Aorta (tissue), 5 donors: ENCODE results near the gene CAB39. TPM values are rescaled to one million over a fixed set of nuclear protein-coding genes. Genes with fewer than 3 reads are reported as not detected.

Experiments
- ATAC-seq: fragments of 200-7000 bp; cut with Tn5 transposase; one replicate; pipeline ENCODE4 v1.9.1; 2022; ENCODE audit warnings: moderate library complexity; ENCODE audit not compliant: low FRiP score
- DNase-seq, 2 donors: peaks; one replicate each; pipeline ENCODE4 v3.0.0-alpha.2; 2020
- H3K27ac ChIP-seq, 2 donors: one replicate each; pipeline ENCODE4 v1.5.1; 2013; ENCODE audit warnings: low read length in 2 of 2, mild to moderate bottlenecking in 2 of 2, moderate library complexity in 2 of 2, control low read depth in 1 of 2, inconsistent platforms in 1 of 2, low read depth in 1 of 2
- H3K27me3 ChIP-seq, 2 donors: one replicate each; pipeline ENCODE4 v1.6.1; 2013; ENCODE audit warnings: control low read depth in 1 of 2, low read length in 1 of 2, mild to moderate bottlenecking in 1 of 2, moderate library complexity in 1 of 2; ENCODE audit not compliant: insufficient read depth in 2 of 2, control insufficient read depth in 1 of 2
- H3K36me3 ChIP-seq, 2 donors: one replicate each; pipeline ENCODE4 v1.6.1; 2013; ENCODE audit warnings: control low read depth in 1 of 2, low read length in 1 of 2, mild to moderate bottlenecking in 1 of 2; ENCODE audit not compliant: insufficient read depth in 2 of 2, control insufficient read depth in 1 of 2
- H3K4me1 ChIP-seq, 2 donors: one replicate each; pipeline ENCODE4 v1.6.1; 2013; ENCODE audit warnings: low read length in 2 of 2, control low read depth in 1 of 2, mild to moderate bottlenecking in 1 of 2, moderate library complexity in 1 of 2; ENCODE audit not compliant: insufficient read depth in 2 of 2, control insufficient read depth in 1 of 2
- H3K4me3 ChIP-seq, 2 donors: one replicate each; pipeline ENCODE4 v1.5.1; 2013; ENCODE audit warnings: low read length in 2 of 2, control low read depth in 1 of 2, mild to moderate bottlenecking in 1 of 2
- H3K9me3 ChIP-seq: one replicate; pipeline ENCODE4 v1.6.1; 2013; ENCODE audit warnings: mild to moderate bottlenecking, low read length; ENCODE audit not compliant: control insufficient read depth
- WGBS, 2 donors: extraction: QIAGEN DNeasy Blood & Tissue Kit; methylation state at CpG; one replicate each; pipeline ENCODE4 v1.1.7; 2013; 5-methylcytosine and 5-hydroxymethylcytosine counted together
- intact Hi-C, 2 donors: fragments of 100-400 bp; cut with DNase I; formaldehyde crosslinking; loops; one replicate each; pipeline versions ENCODE4 v1.14.2 to v1.15.0; 2022
- polyA plus RNA-seq, 2 donors: library from polyadenylated mRNA; stranded (reverse); fragments of 200-250 nt; gene quantifications; one replicate each; pipeline ENCODE4 v1.2.3, GENCODE V29; 2013
- total RNA-seq, 2 donors: library from RNA; stranded (reverse); fragmentation: NEBNext Ultra II Directional; extraction: Animal tissue kit (Norgen Biotek cat#: 25700); gene quantifications; one replicate each; pipeline ENCODE4 v1.2.1, GENCODE V29; 2021
- donor health status: healthy with polysubstance abuse.
- donor health status: Bipolar disorder and iron deficiency.
- donor health status: DM: no; HTN: no; CAD: no.
- donor health status: DM: no; HTN: no; CAD: no.
- donor health status: DM: yes; HTN: yes; CAD: no.

Gene CAB39
- total and polyA plus RNA-seq, 4 donors: 27.3 to 81.1 (median 69.1) TPM

GRCh38 chr2:230746213-230746612 is 33.6 kb downstream of the CAB39 start:
- ATAC-seq (no peak), DNase-seq (no peak)
- H3K27ac ChIP-seq: no peak overlapping the region
- peaks cover 0 to 2% of the 10 kb centered on the region in 2 donors for H3K36me3 ChIP-seq
- H3K27me3 ChIP-seq: no peaks in the 10 kb centered on the region
- H3K9me3 ChIP-seq: no peaks in the 10 kb centered on the region
- peaks cover 2 to 6% of the 10 kb centered on the region in 2 donors for H3K4me1 ChIP-seq
- intact Hi-C loops: no loop called here
- no peak overlapping the region for H3K4me3 ChIP-seq
- WGBS, 2 donors: 86 to 91% methylated on average over 4 of the region's 4 CpGs

- no peak overlapping the region for H3K27ac ChIP-seq
- H3K4me1 ChIP-seq: peaks cover 1 to 8% of the 10 kb centered on the region in 2 donors
- H3K4me3 ChIP-seq: no peak overlapping the region
- ATAC-seq (no peak), DNase-seq (no peak)
- no peaks in the 10 kb centered on the region for H3K9me3 ChIP-seq
- WGBS, 2 donors: 71 to 99% methylated on average over 2 of the region's 2 CpGs
- intact Hi-C loops: no loop called here
- H3K36me3 ChIP-seq: no peaks in the 10 kb centered on the region
- H3K27me3 ChIP-seq: no peaks in the 10 kb centered on the region
Measured at GRCh38 chr2:230748087-230748486, 35.4 kb downstream of the CAB39 start.

GRCh38 chr2:230749111-230749510 is 36.5 kb downstream of the CAB39 start:
- intact Hi-C loops: no loop called here
- Histone ChIP-seq H3K4me1 (peaks cover 1 to 8% of the 10 kb centered on the region in 2 donors), H3K9me3 (no peaks in the 10 kb centered on the region), H3K27me3 (no peaks in the 10 kb centered on the region), H3K4me3 (no peak overlapping the region), H3K36me3 (no peaks in the 10 kb centered on the region), H3K27ac (no peak overlapping the region)
- DNase-seq (no peak), ATAC-seq (no peak)
- 46 to 49% methylated on average over 2 of the region's 2 CpGs for WGBS, 2 donors

- WGBS, 2 donors: 58 to 74% methylated on average over 3 of the region's 3 CpGs
- H3K27me3 ChIP-seq: no peaks in the 10 kb centered on the region
- ATAC-seq: no peak
- no peaks in the 10 kb centered on the region for H3K9me3 ChIP-seq
- intact Hi-C loops: loop anchor here in 1 of 2 donors (5.0 kb wide), 1 partner anchor 34 kb away; no protein-coding TSS in a partner anchor
- no peaks in the 10 kb centered on the region for H3K36me3 ChIP-seq
- DNase-seq: no peak
- H3K27ac ChIP-seq: no peak overlapping the region
- H3K4me3 ChIP-seq: no peak overlapping the region
- peaks cover 1 to 8% of the 10 kb centered on the region in 2 donors for H3K4me1 ChIP-seq
Measured at GRCh38 chr2:230751062-230751461, 38.4 kb downstream of the CAB39 start.

- H3K9me3 ChIP-seq: no peaks in the 10 kb centered on the region
- ATAC-seq (no peak), DNase-seq (no peak)
- peaks cover 5 to 13% of the 10 kb centered on the region in 2 donors for H3K4me1 ChIP-seq
- 96% methylated on average over 4 of the region's 4 CpGs for WGBS, 2 donors
- intact Hi-C loops: loop anchor here in 1 of 2 donors (5.0 kb wide), 1 partner anchor 37 kb away; no protein-coding TSS in a partner anchor
- no peak overlapping the region for H3K27ac ChIP-seq
- H3K4me3 ChIP-seq: no peak overlapping the region
- no peaks in the 10 kb centered on the region for H3K36me3 ChIP-seq
- no peaks in the 10 kb centered on the region for H3K27me3 ChIP-seq
Measured at GRCh38 chr2:230754200-230754599, 41.6 kb downstream of the CAB39 start.

GRCh38 chr2:230757476-230757875 is 44.8 kb downstream of the CAB39 start:
- intact Hi-C loops: loop anchor here in 1 of 2 donors (5.0 kb wide), 2 partner anchors 35 to 40 kb away; no protein-coding TSS in a partner anchor
- peaks cover 3% of the 10 kb centered on the region in 2 donors for H3K36me3 ChIP-seq
- peaks cover 3 to 8% of the 10 kb centered on the region in 2 donors for H3K4me1 ChIP-seq
- ATAC-seq: peak; percentile 83
- no peaks in the 10 kb centered on the region for H3K9me3 ChIP-seq
- H3K27ac ChIP-seq: peak overlapping the region; percentile 37 to 43
- no peak for DNase-seq
- no peaks in the 10 kb centered on the region for H3K27me3 ChIP-seq
- WGBS, 2 donors: 20 to 41% methylated on average over 2 of the region's 2 CpGs
- no peak overlapping the region for H3K4me3 ChIP-seq

GRCh38 chr2:230758566-230759480 is 46.2 kb downstream of the CAB39 start:
- H3K4me1 ChIP-seq: peaks cover 3 to 8% of the 10 kb centered on the region in 2 donors
- ATAC-seq: no peak

GRCh38 chr2:230759481-230760167 is 47.0 kb downstream of the CAB39 start:
- 79 to 84% methylated on average over 11 of the region's 11 CpGs for WGBS, 2 donors

More at GRCh38 chr2:230758566-230759480, 46.2 kb downstream of the CAB39 start:
- intact Hi-C loops: loop anchor here in 1 of 2 donors (5.0 kb wide), 2 partner anchors 33 to 42 kb away; no protein-coding TSS in a partner anchor
- DNase-seq: no peak
- 92 to 93% methylated on average over 6 of the region's 6 CpGs for WGBS, 2 donors
- no peak overlapping the region for H3K4me3 ChIP-seq
- peaks cover 3% of the 10 kb centered on the region in 2 donors for H3K36me3 ChIP-seq
- no peaks in the 10 kb centered on the region for H3K27me3 ChIP-seq
- peak overlapping the region in 1 of 2 donors; percentile 41 for H3K27ac ChIP-seq
- H3K9me3 ChIP-seq: no peaks in the 10 kb centered on the region

More at GRCh38 chr2:230759481-230760167, 47.0 kb downstream of the CAB39 start:
- ATAC-seq (no peak), DNase-seq (no peak)
- H3K9me3 ChIP-seq: no peaks in the 10 kb centered on the region
- H3K36me3 ChIP-seq: peaks cover 3% of the 10 kb centered on the region in 2 donors
- peaks cover 3 to 8% of the 10 kb centered on the region in 2 donors for H3K4me1 ChIP-seq
- no peaks in the 10 kb centered on the region for H3K27me3 ChIP-seq
- peak overlapping the region in 1 of 2 donors; percentile 41 for H3K27ac ChIP-seq
- no peak overlapping the region for H3K4me3 ChIP-seq
- intact Hi-C loops: loop anchor here in 1 of 2 donors (5.0 kb wide), 2 partner anchors 33 to 42 kb away; no protein-coding TSS in a partner anchor
